Liver (tissue), 9 donors: ENCODE measurements around the gene DCDC2C. TPM values are rescaled to one million over a fixed set of nuclear protein-coding genes. Genes with fewer than 3 reads are reported as not detected.

Experiments
- DNase-seq: peaks from one replicate; pipeline ENCODE4 v3.0.0-alpha.2; 2017; ENCODE audit warnings: low spot score
- H3K27ac ChIP-seq, 2 donors: one replicate each; pipeline ENCODE4 v1.7.0; 2013; ENCODE audit warnings: inconsistent platforms in 2 of 2, low read length in 2 of 2, control low read depth in 1 of 2, low read depth in 1 of 2, mild to moderate bottlenecking in 1 of 2
- H3K27me3 ChIP-seq, 4 donors: one replicate each; pipeline versions ENCODE4 v1.6.1 to v1.7.0; 2013; ENCODE audit warnings: low read length in 3 of 4, inconsistent platforms in 1 of 4, mild to moderate bottlenecking in 1 of 4, moderate library complexity in 1 of 4; ENCODE audit not compliant: control insufficient read depth in 4 of 4, insufficient read depth in 4 of 4
- H3K36me3 ChIP-seq, 4 donors: one replicate each; pipeline versions ENCODE4 v1.6.1 to v1.7.0; 2013; ENCODE audit warnings: low read length in 3 of 4, mild to moderate bottlenecking in 3 of 4, low read depth in 1 of 4, moderate library complexity in 1 of 4; ENCODE audit not compliant: control insufficient read depth in 4 of 4, insufficient read depth in 3 of 4
- H3K4me1 ChIP-seq, 4 donors: one replicate each; pipeline versions ENCODE4 v1.6.1 to v1.7.0; 2013; ENCODE audit warnings: low read length in 3 of 4, mild to moderate bottlenecking in 3 of 4, moderate library complexity in 1 of 4; ENCODE audit not compliant: control insufficient read depth in 4 of 4, insufficient read depth in 4 of 4
- H3K4me3 ChIP-seq, 3 donors: one replicate each; pipeline versions ENCODE4 v1.6.1 to v1.7.0; 2013; ENCODE audit warnings: low read length in 3 of 3, control low read depth in 1 of 3, low read depth in 1 of 3, mild to moderate bottlenecking in 1 of 3
- H3K9ac ChIP-seq, 2 donors: one replicate each; pipeline ENCODE4 v1.7.0; 2013; ENCODE audit warnings: low read length in 2 of 2, mild to moderate bottlenecking in 2 of 2, moderate library complexity in 2 of 2, control low read depth in 1 of 2, low read depth in 1 of 2
- H3K9me3 ChIP-seq, 4 donors: one replicate each; pipeline versions ENCODE4 v1.6.1 to v1.7.0; 2013; ENCODE audit warnings: low read length in 3 of 4; ENCODE audit not compliant: control insufficient read depth in 4 of 4
- ATF3 ChIP-seq: IDR thresholded peaks from 2 replicates; pipeline ENCODE4 v1.6.1; 2016; ENCODE audit warnings: antibody characterized with exemption
- CTCF ChIP-seq: fragments of 150-350 bp; IDR thresholded peaks from 2 replicates; pipeline ENCODE4 v1.5.1; 2017; ENCODE audit warnings: improper control_type of control experiment, low read depth, low read length; ENCODE audit not compliant: missing input control
- EGR1 ChIP-seq, 2 donors: IDR thresholded peaks; 2 replicates each; pipeline ENCODE4 v1.6.1; 2016 to 2018; ENCODE audit warnings: antibody characterized with exemption in 2 of 2, low read depth in 2 of 2
- FOXA1 ChIP-seq: IDR thresholded peaks from 2 replicates; pipeline ENCODE4 v1.6.1; 2016; ENCODE audit warnings: antibody characterized with exemption
- FOXA2 ChIP-seq: IDR thresholded peaks from 2 replicates; pipeline ENCODE4 v1.6.1; 2016; ENCODE audit warnings: antibody characterized with exemption
- GABPA ChIP-seq, 2 donors: IDR thresholded peaks in 1 of 2; conservative IDR thresholded peaks in 1 of 2; 2 replicates each; pipeline ENCODE4 v1.6.1; 2016; ENCODE audit warnings: antibody characterized with exemption in 2 of 2, mild to moderate bottlenecking in 1 of 2, moderate library complexity in 1 of 2
- HNF4A ChIP-seq, 2 donors: conservative IDR thresholded peaks; 2 replicates each; pipeline ENCODE4 v1.6.1; 2016; ENCODE audit warnings: antibody characterized with exemption in 2 of 2, mild to moderate bottlenecking in 2 of 2
- HNF4G ChIP-seq: IDR thresholded peaks from 2 replicates; pipeline ENCODE4 v1.6.1; 2016; ENCODE audit warnings: antibody characterized with exemption
- JUND ChIP-seq, 2 donors: IDR thresholded peaks; 2 replicates each; pipeline ENCODE4 v1.6.1; 2016; ENCODE audit warnings: antibody characterized with exemption in 2 of 2
- MAX ChIP-seq: IDR thresholded peaks from 2 replicates; pipeline ENCODE4 v1.6.1; 2016; ENCODE audit warnings: antibody characterized with exemption
- NR2F2 ChIP-seq: IDR thresholded peaks from 2 replicates; pipeline ENCODE4 v1.6.1; 2016; ENCODE audit warnings: antibody characterized with exemption
- RAD21 ChIP-seq, 2 donors: IDR thresholded peaks; 2 replicates each; pipeline ENCODE4 v1.6.1; 2016; ENCODE audit warnings: antibody characterized with exemption in 2 of 2, mild to moderate bottlenecking in 2 of 2
- REST ChIP-seq: IDR thresholded peaks from 2 replicates; pipeline ENCODE4 v1.6.1; 2016; ENCODE audit warnings: antibody characterized with exemption, mild to moderate bottlenecking
- RXRA ChIP-seq, 2 donors: IDR thresholded peaks; 2 replicates each; pipeline ENCODE4 v1.6.1; 2017 to 2018; ENCODE audit warnings: antibody characterized with exemption in 2 of 2, mild to moderate bottlenecking in 1 of 2
- SP1 ChIP-seq: IDR thresholded peaks from 2 replicates; pipeline ENCODE4 v1.6.1; 2018; ENCODE audit warnings: antibody characterized with exemption, mild to moderate bottlenecking
- TAF1 ChIP-seq: conservative IDR thresholded peaks from 2 replicates; pipeline ENCODE4 v1.6.1; 2016; ENCODE audit warnings: antibody characterized with exemption, mild to moderate bottlenecking
- YY1 ChIP-seq: IDR thresholded peaks from 2 replicates; pipeline ENCODE4 v1.6.1; 2016; ENCODE audit warnings: antibody characterized with exemption, mild to moderate bottlenecking
- WGBS: extraction: QIAGEN DNeasy Blood & Tissue Kit; methylation state at CpG from one replicate; pipeline ENCODE4 v1.1.7; 2013; 5-methylcytosine and 5-hydroxymethylcytosine counted together
- polyA plus RNA-seq, 2 donors: library from polyadenylated mRNA; stranded (reverse) in 1 of 2; unstranded in 1 of 2; fragments of 200-250 nt in 1 of 2; fragments of >200 nt in 1 of 2; fragmentation: Nextera tagmentation in 1 of 2; extraction: Ambion mirVana in 1 of 2; gene quantifications; one replicate each; pipeline versions ENCODE4 v1.2.1 to v1.2.3, GENCODE V29; 2013 to 2015
- total RNA-seq, 2 donors: library from RNA; depleted of rRNA; stranded (reverse); fragments of >200 nt; gene quantifications; one replicate each; pipeline ENCODE4 v1.2.3, GENCODE V29; 2014
- TF ChIP-seq, protein P1 (sequence below): IDR thresholded peaks from 2 replicates; pipeline ENCODE4 v1.6.1; 2016; ENCODE audit warnings: antibody characterized with exemption
- donor health status: healthy.
- donor health status: healthy.
- donor health status: healthy.
- donor health status: healthy.
- donor health status: healthy.

Gene DCDC2C
- total and polyA plus RNA-seq, 4 donors: not detected

- DNase-seq: no peak
These were observed 36.2 kb upstream of the DCDC2C start for GRCh38 chr2:3667151-3667631.

More at GRCh38 chr2:3667151-3667631, 36.2 kb upstream of the DCDC2C start:
- TF ChIP-seq HNF4A (conservative IDR thresholded peaks at IDR 0.05) (no peak), GABPA (IDR thresholded peaks at IDR 0.05 in 1 of 2, conservative IDR thresholded peaks at IDR 0.05 in 1 of 2) (no peak), NR2F2 (no peak), JUND (IDR thresholded peaks at IDR 0.05) (no peak), YY1 (no peak), ATF3 (no peak), CTCF (no peak), SP1 (no peak), RAD21 (IDR thresholded peaks at IDR 0.05) (no peak), FOXA1 (no peak), FOXA2 (no peak), HNF4G (no peak), REST (no peak), RXRA (IDR thresholded peaks at IDR 0.05) (no peak), TAF1 (no peak), EGR1 (IDR thresholded peaks at IDR 0.05; ENCODE audit: low read depth in 2 of 2) (no peak), MAX (no peak)
- TF ChIP-seq, protein P1, sequence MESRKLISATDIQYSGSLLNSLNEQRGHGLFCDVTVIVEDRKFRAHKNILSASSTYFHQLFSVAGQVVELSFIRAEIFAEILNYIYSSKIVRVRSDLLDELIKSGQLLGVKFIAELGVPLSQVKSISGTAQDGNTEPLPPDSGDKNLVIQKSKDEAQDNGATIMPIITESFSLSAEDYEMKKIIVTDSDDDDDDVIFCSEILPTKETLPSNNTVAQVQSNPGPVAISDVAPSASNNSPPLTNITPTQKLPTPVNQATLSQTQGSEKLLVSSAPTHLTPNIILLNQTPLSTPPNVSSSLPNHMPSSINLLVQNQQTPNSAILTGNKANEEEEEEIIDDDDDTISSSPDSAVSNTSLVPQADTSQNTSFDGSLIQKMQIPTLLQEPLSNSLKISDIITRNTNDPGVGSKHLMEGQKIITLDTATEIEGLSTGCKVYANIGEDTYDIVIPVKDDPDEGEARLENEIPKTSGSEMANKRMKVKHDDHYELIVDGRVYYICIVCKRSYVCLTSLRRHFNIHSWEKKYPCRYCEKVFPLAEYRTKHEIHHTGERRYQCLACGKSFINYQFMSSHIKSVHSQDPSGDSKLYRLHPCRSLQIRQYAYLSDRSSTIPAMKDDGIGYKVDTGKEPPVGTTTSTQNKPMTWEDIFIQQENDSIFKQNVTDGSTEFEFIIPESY: no peak
- Histone ChIP-seq H3K27ac (no peak overlapping the region), H3K9ac (no peak overlapping the region), H3K36me3 (no peaks in the 10 kb centered on the region), H3K9me3 (no peaks in the 10 kb centered on the region), H3K27me3 (no peaks in the 10 kb centered on the region), H3K4me1 (no peaks in the 10 kb centered on the region), H3K4me3 (no peak overlapping the region)
- 85% methylated on average over 23 of the region's 23 CpGs for WGBS
